Stomach (tissue), 9 donors: Measurements from ENCODE around the gene NCOR1. TPM values are rescaled to one million over a fixed set of nuclear protein-coding genes. Genes with fewer than 3 reads are reported as not detected.
"Not testable (repeated sequence)": the region's sequence is repeated elsewhere in the genome, so short reads cannot be mapped to it uniquely, and the experiment has no call there.

Source experiments
- DNase-seq, 2 donors: peaks; one replicate each; pipeline versions ENCODE4 v3.0.0 to v3.0.0-alpha.2; 2013 to 2019
- H3K27ac ChIP-seq, 5 donors: fragments of 200-600 bp in 4 of 5; sonication (generic) in 4 of 5; one replicate each; pipeline ENCODE4 v1.5.1; 2013 to 2019; ENCODE audit warnings: mild to moderate bottlenecking in 1 of 5, moderate library complexity in 1 of 5
- H3K27me3 ChIP-seq, 3 donors: fragments of 200-600 bp; sonication (generic); one replicate each; pipeline ENCODE4 v1.5.1; 2017 to 2019; ENCODE audit warnings: mixed run types in 1 of 3
- H3K36me3 ChIP-seq, 4 donors: fragments of 200-600 bp; sonication (generic); 1 replicate in 3 of 4; 2 replicates in 1 of 4; pipeline ENCODE4 v1.5.1; 2016 to 2019
- H3K4me1 ChIP-seq, 4 donors: fragments of 200-600 bp; sonication (generic); one replicate each; pipeline ENCODE4 v1.5.1; 2016 to 2019
- H3K4me3 ChIP-seq, 4 donors: fragments of 200-600 bp; sonication (generic) in 3 of 4; one replicate each; pipeline ENCODE4 v1.5.1; 2016 to 2019; ENCODE audit warnings: mild to moderate bottlenecking in 1 of 4
- H3K9me3 ChIP-seq, 4 donors: fragments of 200-600 bp; sonication (generic); one replicate each; pipeline ENCODE4 v1.5.1; 2016 to 2019
- CTCF ChIP-seq, 7 experiments: fragments of 450-650 bp in 4 of 7; fragments of 200-600 bp in 3 of 7; sonication (generic) in 3 of 7; IDR thresholded peaks; one replicate each; pipeline ENCODE4 v1.5.1; 2016 to 2019; ENCODE audit warnings: antibody characterized with exemption in 7 of 7, control low read depth in 2 of 7, mild to moderate bottlenecking in 1 of 7
- EP300 ChIP-seq: sonication (generic); formaldehyde crosslinking; IDR thresholded peaks from one replicate; pipeline ENCODE4 v1.6.1; 2017; ENCODE audit warnings: antibody characterized with exemption
- POLR2A ChIP-seq, 4 donors: fragments of 450-650 bp; IDR thresholded peaks; one replicate each; pipeline ENCODE4 v1.6.1; 2016; ENCODE audit warnings: antibody characterized with exemption in 4 of 4, control low read depth in 2 of 4, mild to moderate bottlenecking in 1 of 4, moderate library complexity in 1 of 4
- POLR2AphosphoS5 ChIP-seq, 3 donors: sonication (generic); formaldehyde crosslinking; IDR thresholded peaks; one replicate each; pipeline ENCODE4 v1.6.1; 2016; ENCODE audit warnings: antibody characterized with exemption in 3 of 3
- WGBS, 5 donors: extraction: QIAGEN DNeasy Blood & Tissue Kit in 3 of 5; methylation state at CpG; one replicate each; pipeline versions ENCODE4 v1.1.5 to v1.1.7; 2013 to 2018; 5-methylcytosine and 5-hydroxymethylcytosine counted together
- intact Hi-C: fragments of 100-400 bp; cut with DNase I; formaldehyde crosslinking; loops from one replicate; pipeline ENCODE4 v1.15.1; 2023; ENCODE audit warnings: low total_unique reads
- polyA plus RNA-seq, 3 donors: library from polyadenylated mRNA; stranded (reverse); fragments of 200-250 nt; gene quantifications; one replicate each; pipeline ENCODE4 v1.2.3, GENCODE V29; 2013
- total RNA-seq, 5 donors: library from RNA; depleted of rRNA; stranded (reverse); fragments of >200 nt; gene quantifications; one replicate each; pipeline versions ENCODE4 v1.1.0 to v1.2.3, GENCODE V29; 2014 to 2016
- donor health status: healthy with polysubstance abuse.
- donor health status: Bipolar disorder and iron deficiency.
- donor health status: healthy.

Gene NCOR1
- total and polyA plus RNA-seq, 8 donors, result 28.7 to 444 (median 255) TPM

GRCh38 chr17:16120937-16121336, 94.4 kb downstream of the NCOR1 start:
- WGBS, 5 donors, result 90 to 96% (median 95%) methylated on average over 11 of the region's 11 CpGs
- peaks cover 32 to 97% (median 84%) of the 10 kb centered on the region in 4 donors for H3K36me3 ChIP-seq
- no peaks in the 10 kb centered on the region for H3K4me1 ChIP-seq
- no peak overlapping the region for H3K4me3 ChIP-seq
- TF ChIP-seq CTCF (IDR thresholded peaks at IDR 0.05) (no peak), EP300 (no peak), POLR2AphosphoS5 (IDR thresholded peaks at IDR 0.05) (no peak), POLR2A (IDR thresholded peaks at IDR 0.05) (no peak)
- H3K27me3 ChIP-seq, result no peaks in the 10 kb centered on the region
- no peak overlapping the region for H3K27ac ChIP-seq
- DNase-seq, result no peak
- peaks cover 0 to 2% (median 0%) of the 10 kb centered on the region in 4 donors for H3K9me3 ChIP-seq
- intact Hi-C loops, result no loop called here

- peaks cover 46 to 100% (median 92%) of the 10 kb centered on the region in 4 donors for H3K36me3 ChIP-seq
- peaks cover 0 to 16% (median 6%) of the 10 kb centered on the region in 4 donors for H3K9me3 ChIP-seq
- 65 to 76% (median 71%) methylated on average over 2 of the region's 2 CpGs for WGBS, 5 donors
- no peaks in the 10 kb centered on the region for H3K27me3 ChIP-seq
- H3K27ac ChIP-seq, result no peak overlapping the region
- TF ChIP-seq POLR2A (IDR thresholded peaks at IDR 0.05), result no peak
- TF ChIP-seq EP300, result no peak
- no peaks in the 10 kb centered on the region for H3K4me1 ChIP-seq
- no peak overlapping the region for H3K4me3 ChIP-seq
- no peak for DNase-seq
- intact Hi-C loops, result no loop called here
Observed at GRCh38 chr17:16117149-16117548, 98.2 kb downstream of the NCOR1 start.

GRCh38 chr17:16115077-16115698, 100.1 kb downstream of the NCOR1 start:
- H3K27me3 ChIP-seq, H3K4me3 ChIP-seq, intact Hi-C loops, H3K4me1 ChIP-seq, DNase-seq, H3K27ac ChIP-seq: not testable (repeated sequence)
- WGBS, 5 donors, result 95 to 100% (median 97%) methylated on average over 3 of the region's 3 CpGs
- peaks cover 0 to 16% (median 6%) of the 10 kb centered on the region in 4 donors for H3K9me3 ChIP-seq
- peaks cover 44 to 97% (median 88%) of the 10 kb centered on the region in 4 donors for H3K36me3 ChIP-seq

GRCh38 chr17:16108871-16109270, 106.5 kb downstream of the NCOR1 start:
- Histone ChIP-seq H3K27me3 (no peaks in the 10 kb centered on the region), H3K9me3 (no peaks in the 10 kb centered on the region), H3K27ac (no peak overlapping the region), H3K4me3 (no peak overlapping the region), H3K4me1 (no peaks in the 10 kb centered on the region), H3K36me3 (peaks cover 18 to 77% (median 65%) of the 10 kb centered on the region in 4 donors)
- intact Hi-C loops, result no loop called here
- TF ChIP-seq POLR2AphosphoS5 (IDR thresholded peaks at IDR 0.05) (no peak), CTCF (IDR thresholded peaks at IDR 0.05) (no peak), POLR2A (IDR thresholded peaks at IDR 0.05) (no peak), EP300 (no peak)
- 90 to 95% (median 94%) methylated on average over 4 of the region's 4 CpGs for WGBS, 5 donors
- DNase-seq, result no peak

GRCh38 chr17:16108386-16108785, 106.9 kb downstream of the NCOR1 start:
- H3K36me3 ChIP-seq, result peaks cover 18 to 77% (median 65%) of the 10 kb centered on the region in 4 donors
- no peak for DNase-seq
- H3K27me3 ChIP-seq, result no peaks in the 10 kb centered on the region
- 92 to 99% (median 97%) methylated on average over 1 of the region's 1 CpG for WGBS, 5 donors
- H3K4me3 ChIP-seq, result no peak overlapping the region
- no peak for TF ChIP-seq CTCF (IDR thresholded peaks at IDR 0.05)
- TF ChIP-seq POLR2A (IDR thresholded peaks at IDR 0.05), result no peak
- TF ChIP-seq POLR2AphosphoS5 (IDR thresholded peaks at IDR 0.05), result no peak
- no peak for TF ChIP-seq EP300
- H3K9me3 ChIP-seq, result no peaks in the 10 kb centered on the region
- intact Hi-C loops, result no loop called here
- H3K4me1 ChIP-seq, result no peaks in the 10 kb centered on the region
- H3K27ac ChIP-seq, result no peak overlapping the region
